Gastroesophageal sphincter (tissue), 4 donors: ENCODE results near the gene DUSP16. TPM values are rescaled to one million over a fixed set of nuclear protein-coding genes. Genes with fewer than 3 reads are reported as not detected.

Source experiments
- ATAC-seq: fragments of 150-250 bp; one replicate; pipeline ENCODE4 v1.9.1; 2016; ENCODE audit warnings: mild to moderate bottlenecking, moderate library complexity
- H3K27ac ChIP-seq, 4 donors: fragments of 200-600 bp; sonication (generic) in 3 of 4; 1 replicate in 3 of 4; 2 replicates in 1 of 4; pipeline ENCODE4 v1.5.1; 2016 to 2019
- H3K27me3 ChIP-seq: fragments of 200-600 bp; sonication (generic); one replicate; pipeline ENCODE4 v1.5.1; 2019
- H3K36me3 ChIP-seq, 2 donors: fragments of 200-600 bp; sonication (generic); one replicate each; pipeline ENCODE4 v1.5.1; 2019; ENCODE audit warnings: control low read depth in 1 of 2
- H3K4me1 ChIP-seq, 3 donors: fragments of 200-600 bp; sonication (generic); 1 replicate in 2 of 3; 2 replicates in 1 of 3; pipeline ENCODE4 v1.5.1; 2016 to 2019; ENCODE audit warnings: control low read depth in 2 of 3
- H3K4me3 ChIP-seq, 2 donors: fragments of 200-600 bp; sonication (generic); one replicate each; pipeline ENCODE4 v1.5.1; 2019; ENCODE audit warnings: mild to moderate bottlenecking in 1 of 2, moderate library complexity in 1 of 2
- H3K9me3 ChIP-seq, 3 donors: fragments of 200-600 bp; sonication (generic); one replicate each; pipeline ENCODE4 v1.5.1; 2017 to 2019; ENCODE audit warnings: control low read depth in 2 of 3
- EP300 ChIP-seq: sonication (generic); formaldehyde crosslinking; IDR thresholded peaks from one replicate; pipeline ENCODE4 v1.6.1; 2017; ENCODE audit warnings: antibody characterized with exemption, mild to moderate bottlenecking
- POLR2A ChIP-seq, 2 donors: fragments of 450-650 bp; IDR thresholded peaks; one replicate each; pipeline ENCODE4 v1.6.1; 2017; ENCODE audit warnings: antibody characterized with exemption in 2 of 2, mild to moderate bottlenecking in 2 of 2, moderate library complexity in 1 of 2
- POLR2AphosphoS5 ChIP-seq: sonication (generic); formaldehyde crosslinking; IDR thresholded peaks from one replicate; pipeline ENCODE4 v1.6.1; 2017; ENCODE audit warnings: antibody characterized with exemption
- WGBS, 2 donors: methylation state at CpG; one replicate each; pipeline ENCODE4 v1.1.5; 2018; ENCODE audit warnings: low coverage in 1 of 2; 5-methylcytosine and 5-hydroxymethylcytosine counted together
- total RNA-seq, 4 donors: library from RNA; depleted of rRNA; stranded (reverse); fragments of >200 nt; gene quantifications; one replicate each; pipeline ENCODE4 v1.1.0, GENCODE V29; 2016
- TF ChIP-seq, protein P1 (sequence below), 4 experiments: fragments of 200-600 bp in 2 of 4; fragments of 450-650 bp in 2 of 4; sonication (generic) in 1 of 4; IDR thresholded peaks; one replicate each; pipeline ENCODE4 v1.5.1; 2017 to 2019; ENCODE audit warnings: antibody characterized with exemption in 4 of 4, mild to moderate bottlenecking in 2 of 4, moderate library complexity in 2 of 4

The DUSP16 gene
- total RNA-seq, 4 donors from 2014 or later, result 14.7 to 20.1 (median 17.1) TPM

DNA sequence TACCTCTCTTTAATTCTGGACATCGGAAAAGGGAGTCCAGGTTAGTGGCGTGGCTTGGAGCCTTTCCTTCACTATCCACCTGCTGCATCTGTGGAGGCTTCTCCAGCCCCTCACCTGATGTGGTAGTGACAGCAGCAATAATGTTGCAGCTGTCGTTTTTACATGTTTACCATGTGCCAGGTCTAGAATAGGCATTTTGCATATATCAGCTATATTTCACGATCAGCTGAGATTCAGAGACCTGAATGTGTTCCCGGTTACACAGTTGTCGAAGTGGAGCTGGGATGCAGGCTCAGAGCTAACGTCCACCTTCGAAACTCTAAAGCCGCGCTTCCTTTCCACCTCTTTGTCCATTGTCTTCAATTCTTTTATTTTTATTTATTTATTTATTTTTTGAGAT is 114.8 kb downstream of the DUSP16 start:
- no peak for ATAC-seq
- Histone ChIP-seq H3K27me3 (no peaks in the 10 kb centered on the region), H3K27ac (no peak overlapping the region), H3K4me1 (peaks cover 0 to 30% (median 10%) of the 10 kb centered on the region in 3 donors), H3K36me3 (no peaks in the 10 kb centered on the region), H3K4me3 (no peak overlapping the region), H3K9me3 (no peaks in the 10 kb centered on the region)
- TF ChIP-seq POLR2A (IDR thresholded peaks at IDR 0.05), result no peak
- no peak for TF ChIP-seq POLR2AphosphoS5
- no peak for TF ChIP-seq EP300
- TF ChIP-seq, protein P1, sequence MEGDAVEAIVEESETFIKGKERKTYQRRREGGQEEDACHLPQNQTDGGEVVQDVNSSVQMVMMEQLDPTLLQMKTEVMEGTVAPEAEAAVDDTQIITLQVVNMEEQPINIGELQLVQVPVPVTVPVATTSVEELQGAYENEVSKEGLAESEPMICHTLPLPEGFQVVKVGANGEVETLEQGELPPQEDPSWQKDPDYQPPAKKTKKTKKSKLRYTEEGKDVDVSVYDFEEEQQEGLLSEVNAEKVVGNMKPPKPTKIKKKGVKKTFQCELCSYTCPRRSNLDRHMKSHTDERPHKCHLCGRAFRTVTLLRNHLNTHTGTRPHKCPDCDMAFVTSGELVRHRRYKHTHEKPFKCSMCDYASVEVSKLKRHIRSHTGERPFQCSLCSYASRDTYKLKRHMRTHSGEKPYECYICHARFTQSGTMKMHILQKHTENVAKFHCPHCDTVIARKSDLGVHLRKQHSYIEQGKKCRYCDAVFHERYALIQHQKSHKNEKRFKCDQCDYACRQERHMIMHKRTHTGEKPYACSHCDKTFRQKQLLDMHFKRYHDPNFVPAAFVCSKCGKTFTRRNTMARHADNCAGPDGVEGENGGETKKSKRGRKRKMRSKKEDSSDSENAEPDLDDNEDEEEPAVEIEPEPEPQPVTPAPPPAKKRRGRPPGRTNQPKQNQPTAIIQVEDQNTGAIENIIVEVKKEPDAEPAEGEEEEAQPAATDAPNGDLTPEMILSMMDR (IDR thresholded peaks at IDR 0.05), result no peak
- WGBS, 2 donors, result 96 to 99% methylated on average over 10 of the region's 10 CpGs

DNA sequence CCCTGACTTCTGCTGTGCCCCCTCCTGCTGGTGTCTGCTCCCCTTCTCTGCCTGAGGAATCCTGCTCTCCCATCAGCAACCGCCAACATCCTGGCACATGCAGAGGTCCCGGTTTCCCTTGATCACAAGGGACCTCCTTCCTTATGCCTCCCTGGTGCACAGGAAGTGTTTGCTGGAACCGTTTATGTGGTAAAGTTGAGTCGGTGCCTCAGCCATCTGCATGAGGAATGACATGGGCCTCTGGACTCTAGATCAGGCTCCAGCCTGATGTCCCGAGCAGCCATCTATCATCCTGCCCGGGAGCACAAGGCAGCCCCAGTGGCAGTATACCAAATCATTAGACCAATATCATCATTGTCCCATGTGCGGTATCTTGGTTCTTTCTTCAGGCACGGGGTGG is 115.4 kb downstream of the DUSP16 start:
- no peak for ATAC-seq
- Histone ChIP-seq H3K27ac (no peak overlapping the region), H3K9me3 (no peaks in the 10 kb centered on the region), H3K4me3 (no peak overlapping the region), H3K27me3 (no peaks in the 10 kb centered on the region), H3K4me1 (peaks cover 0 to 36% (median 12%) of the 10 kb centered on the region in 3 donors), H3K36me3 (no peaks in the 10 kb centered on the region)
- 73 to 82% methylated on average over 3 of the region's 8 CpGs for WGBS, 2 donors
- TF ChIP-seq EP300 (no peak), POLR2AphosphoS5 (no peak), POLR2A (IDR thresholded peaks at IDR 0.05) (no peak)
- TF ChIP-seq, protein P1 (IDR thresholded peaks at IDR 0.05), result no peak

DNA sequence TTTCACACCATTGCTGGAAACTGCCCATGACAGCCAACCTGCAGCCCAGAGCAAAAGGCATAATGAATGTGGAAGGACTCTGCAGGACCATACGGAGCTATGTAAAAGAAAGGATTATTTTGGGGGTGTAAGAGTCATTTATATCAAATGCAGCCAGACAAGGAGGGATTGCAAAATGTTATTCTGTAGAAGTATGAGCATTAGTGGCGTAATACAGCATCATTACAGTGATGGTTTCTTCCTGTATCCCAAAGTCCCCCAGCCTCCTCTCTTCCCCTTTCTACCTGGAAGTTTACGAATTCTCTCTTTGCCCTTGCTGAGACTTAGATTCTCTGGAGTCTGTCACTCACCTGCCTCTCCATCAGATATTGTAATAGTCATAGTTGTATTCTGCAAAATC is 115.9 kb downstream of the DUSP16 start:
- WGBS, 2 donors, result 88 to 94% methylated on average over 3 of the region's 3 CpGs
- Histone ChIP-seq H3K9me3 (no peaks in the 10 kb centered on the region), H3K27me3 (no peaks in the 10 kb centered on the region), H3K27ac (no peak overlapping the region), H3K4me3 (no peak overlapping the region), H3K4me1 (peaks cover 0 to 40% (median 12%) of the 10 kb centered on the region in 3 donors), H3K36me3 (no peaks in the 10 kb centered on the region)
- TF ChIP-seq POLR2A (IDR thresholded peaks at IDR 0.05) (no peak), POLR2AphosphoS5 (no peak), EP300 (no peak)
- TF ChIP-seq, protein P1 (IDR thresholded peaks at IDR 0.05), result no peak
- ATAC-seq, result no peak

DNA sequence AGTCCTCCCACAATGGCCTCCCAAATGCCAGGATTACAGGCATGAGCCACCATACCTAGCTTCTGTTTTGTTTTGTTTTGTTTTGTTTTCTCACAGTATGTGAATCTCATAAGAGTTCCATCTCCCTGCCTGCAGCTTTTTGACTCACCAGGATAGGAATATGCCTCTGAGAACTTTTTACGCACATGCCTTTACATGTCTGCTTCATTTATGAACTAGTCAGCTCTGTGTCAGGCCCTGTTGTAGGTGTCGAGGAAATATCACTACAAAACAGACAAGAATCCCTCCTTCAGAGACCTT is 116.8 kb downstream of the DUSP16 start:
- 96% methylated on average over 2 of the region's 2 CpGs; no CpG with 5 or more reads in 1 of the 2 donors for WGBS, 2 donors
- peaks cover 0 to 40% (median 12%) of the 10 kb centered on the region in 3 donors for H3K4me1 ChIP-seq
- no peaks in the 10 kb centered on the region for H3K36me3 ChIP-seq
- H3K9me3 ChIP-seq, result no peaks in the 10 kb centered on the region
- H3K4me3 ChIP-seq, result no peak overlapping the region
- ATAC-seq, result no peak
- no peak for TF ChIP-seq POLR2A (IDR thresholded peaks at IDR 0.05)
- TF ChIP-seq, protein P1 (IDR thresholded peaks at IDR 0.05), result no peak
- no peak for TF ChIP-seq POLR2AphosphoS5
- TF ChIP-seq EP300, result no peak
- no peaks in the 10 kb centered on the region for H3K27me3 ChIP-seq
- no peak overlapping the region for H3K27ac ChIP-seq

DNA sequence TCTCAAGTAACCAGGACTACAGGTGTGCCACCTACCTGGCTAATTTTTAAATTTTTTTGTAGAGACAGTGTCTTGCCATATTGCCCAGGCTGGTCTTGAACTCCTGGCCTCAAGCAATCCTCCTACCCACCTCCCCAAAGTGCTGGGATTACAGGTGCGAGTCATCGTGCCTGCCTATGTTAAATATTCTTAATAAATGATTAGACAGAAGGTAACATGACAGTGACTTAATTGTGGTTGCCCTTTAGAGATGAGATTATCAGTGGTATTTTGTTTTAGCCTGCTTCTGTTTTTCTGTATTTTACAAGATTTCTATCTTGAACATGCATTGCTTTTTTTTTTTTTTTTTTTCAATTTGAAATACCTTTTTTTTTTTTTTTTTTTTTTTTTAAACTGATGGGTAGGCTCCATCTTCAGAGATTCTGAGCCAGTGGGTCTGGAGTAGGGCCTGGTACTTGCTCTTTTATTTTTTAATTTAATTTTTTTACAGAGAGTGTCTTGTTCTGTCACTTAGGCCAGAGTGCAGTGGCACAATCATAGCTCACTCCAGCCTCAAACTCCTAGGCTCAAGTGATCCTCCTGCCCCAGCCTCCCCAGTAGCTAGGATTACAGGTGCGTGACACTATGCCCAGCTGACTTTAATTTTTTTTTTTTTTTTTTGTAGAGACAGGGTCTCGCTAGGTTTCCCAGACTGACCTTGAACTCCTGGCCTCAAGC is 117.3 kb downstream of the DUSP16 start:
- no peak overlapping the region for H3K27ac ChIP-seq
- no peaks in the 10 kb centered on the region for H3K36me3 ChIP-seq
- H3K9me3 ChIP-seq, result no peaks in the 10 kb centered on the region
- TF ChIP-seq EP300, result no peak
- no peak for TF ChIP-seq POLR2A (IDR thresholded peaks at IDR 0.05)
- no peak for TF ChIP-seq POLR2AphosphoS5
- TF ChIP-seq, protein P1 (IDR thresholded peaks at IDR 0.05), result no peak
- 97 to 100% methylated on average over 2 to 4 of the region's 4 CpGs for WGBS, 2 donors
- H3K4me3 ChIP-seq, result no peak overlapping the region
- peaks cover 0 to 36% (median 12%) of the 10 kb centered on the region in 3 donors for H3K4me1 ChIP-seq
- no peaks in the 10 kb centered on the region for H3K27me3 ChIP-seq
- ATAC-seq, result no peak
